Measurements from ENCODE around the gene ZNF786.
"Not testable (repeated sequence)": the region's sequence is repeated elsewhere in the genome, so short reads cannot be mapped to it uniquely, and the experiment has no call there.

The ZNF786 gene

GRCh38 chr7:149030439-149030838, 60.1 kb downstream of the ZNF786 start:
- DNase-seq (ENCODE audit: low read depth) = not testable (repeated sequence)

- peak; percentile 86 for DNase-seq (ENCODE audit: low read depth)
These were observed 62.0 kb downstream of the ZNF786 start, which contains the start of gene PDIA4 for GRCh38 chr7:149028346-149029109. TSS of gene PDIA4 (minus strand) at chr7:149028505. CDS start at chr7:149028408, 97 bp downstream.

GRCh38 chr7:149027611-149028345, 62.7 kb downstream of the ZNF786 start:
- DNase-seq (ENCODE audit: low read depth) = no peak

- DNase-seq (ENCODE audit: low read depth) = no peak
These were observed 63.5 kb downstream of the ZNF786 start for GRCh38 chr7:149027055-149027454.

GRCh38 chr7:149023662-149024061, 66.9 kb downstream of the ZNF786 start:
- DNase-seq (ENCODE audit: low read depth) = no peak

- no peak for DNase-seq (ENCODE audit: low read depth)
These were observed 67.7 kb downstream of the ZNF786 start for GRCh38 chr7:149022756-149023360.

- no peak for DNase-seq (ENCODE audit: low read depth)
These were observed 68.8 kb downstream of the ZNF786 start for GRCh38 chr7:149021725-149022062.

GRCh38 chr7:149020483-149020882, 70.0 kb downstream of the ZNF786 start:
- DNase-seq (ENCODE audit: low read depth) = no peak

Measured in HS-5 (cell line).